ENCODE data around the gene ERCC4. TPM values are rescaled to one million over a fixed set of nuclear protein-coding genes. Genes with fewer than 3 reads are reported as not detected.

Gene ERCC4
- polyA plus RNA-seq, 2 donors: 1.0 to 1.1 TPM

GRCh38 chr16:13953501-13953900, 33.5 kb downstream of the ERCC4 start:
- H3K4me1 ChIP-seq (ENCODE audit: control insufficient read depth in 2 of 2, insufficient read depth in 2 of 2, low read length in 1 of 2): peaks cover 0 to 3% of the 10 kb centered on the region in 2 donors

DNA sequence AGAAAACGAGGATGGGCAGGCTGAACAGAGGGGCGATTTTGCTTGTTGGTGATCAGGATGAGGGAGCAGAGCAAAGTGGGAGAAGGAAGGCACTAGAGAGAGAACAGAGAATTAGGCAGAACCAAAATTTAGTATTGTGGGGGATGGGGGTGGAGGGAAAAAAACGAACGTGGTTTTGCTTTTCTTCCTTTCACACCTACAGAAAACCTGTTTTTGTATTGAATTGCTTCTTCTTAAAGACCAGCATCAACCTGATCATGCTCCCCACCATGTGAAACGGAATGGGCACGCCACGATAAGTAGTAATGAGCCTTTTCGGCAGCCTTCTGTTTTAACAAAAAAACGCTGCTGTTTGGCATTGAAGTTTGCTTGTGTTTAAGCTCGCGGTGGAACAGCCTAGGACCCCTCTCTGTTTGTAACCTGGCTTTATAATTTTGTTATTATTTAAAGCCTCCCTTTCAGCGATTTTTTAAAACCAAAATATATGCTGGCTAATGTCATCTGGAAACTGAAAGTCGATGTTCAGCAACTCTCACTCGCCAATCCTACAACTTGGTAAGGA, 36.8 kb downstream of the ERCC4 start:
- Histone ChIP-seq H3K9me3 (ENCODE audit: control insufficient read depth in 2 of 2, insufficient read depth in 1 of 2, low read depth in 1 of 2, low read length in 1 of 2) (no peaks in the 10 kb centered on the region), H3K4me3 (ENCODE audit: low read depth in 1 of 2, low read length in 2 of 2) (peak overlapping the region in 1 of 2 donors; percentile 25), H3K4me1 (ENCODE audit: control insufficient read depth in 2 of 2, insufficient read depth in 2 of 2, low read length in 1 of 2) (peaks cover 0 to 6% of the 10 kb centered on the region in 2 donors), H3K27me3 (ENCODE audit: control insufficient read depth in 1 of 2, insufficient read depth in 2 of 2, low read length in 2 of 2) (no peaks in the 10 kb centered on the region), H3K36me3 (ENCODE audit: control insufficient read depth in 2 of 2, insufficient read depth in 2 of 2, low read length in 1 of 2) (no peaks in the 10 kb centered on the region), H3K27ac (ENCODE audit: low read depth in 2 of 2, low read length in 1 of 2) (peak overlapping the region; percentile 63 to 90)
- 25 to 41% methylated on average over 14 of the region's 14 CpGs for WGBS, 2 donors

More at GRCh38 chr16:13953501-13953900, 33.5 kb downstream of the ERCC4 start:
- Histone ChIP-seq H3K4me3 (ENCODE audit: low read depth in 1 of 2, low read length in 2 of 2) (no peak overlapping the region), H3K36me3 (ENCODE audit: control insufficient read depth in 2 of 2, insufficient read depth in 2 of 2, low read length in 1 of 2) (no peaks in the 10 kb centered on the region), H3K27ac (ENCODE audit: low read depth in 2 of 2, low read length in 1 of 2) (no peak overlapping the region), H3K9me3 (ENCODE audit: control insufficient read depth in 2 of 2, insufficient read depth in 1 of 2, low read depth in 1 of 2, low read length in 1 of 2) (no peaks in the 10 kb centered on the region), H3K27me3 (ENCODE audit: control insufficient read depth in 1 of 2, insufficient read depth in 2 of 2, low read length in 2 of 2) (no peaks in the 10 kb centered on the region)
- 68 to 89% methylated on average over 2 of the region's 2 CpGs for WGBS, 2 donors

DNA sequence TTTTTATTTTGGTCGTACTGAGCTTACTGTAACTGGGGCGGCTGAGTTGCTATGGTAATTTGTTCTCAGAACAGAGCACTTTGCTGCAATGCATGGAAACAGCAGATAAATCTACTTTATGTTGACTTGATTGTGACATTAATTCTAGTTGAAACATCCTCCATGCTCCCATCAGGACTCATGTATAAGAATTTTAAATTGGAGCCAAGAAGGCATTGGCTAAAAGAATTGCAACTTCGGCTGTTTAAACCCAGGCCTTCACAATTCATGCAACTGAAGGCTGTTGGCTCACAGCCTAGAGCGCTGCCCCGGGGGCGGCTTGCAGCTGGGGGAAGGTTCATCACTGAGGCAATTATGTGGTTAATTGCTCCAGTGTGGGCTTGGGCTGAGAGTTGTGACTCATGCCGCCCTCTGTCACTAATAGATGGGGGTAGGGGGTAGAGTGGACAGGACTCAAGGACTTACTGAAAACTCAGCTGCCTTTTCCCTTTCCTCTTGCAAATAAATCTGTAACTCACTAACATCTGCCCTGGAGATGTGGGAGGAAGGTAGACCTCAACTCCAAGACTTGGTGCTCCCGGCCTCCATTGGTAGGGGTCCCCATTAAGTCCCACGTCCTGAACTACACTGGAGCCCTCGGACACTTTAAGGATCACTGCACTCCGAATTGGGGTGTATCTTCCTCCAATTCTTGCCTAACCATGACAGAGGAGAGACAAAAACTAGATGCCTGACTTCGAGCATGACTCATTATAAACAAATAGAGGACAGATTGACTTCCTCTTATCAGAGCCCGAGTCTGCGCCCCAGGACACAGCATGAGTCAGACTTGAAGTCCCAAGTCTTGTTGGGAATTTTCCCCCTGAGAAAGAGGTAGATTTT, 37.5 kb downstream of the ERCC4 start:
- WGBS, 2 donors: 8 to 18% methylated on average over 14 of the region's 14 CpGs

GRCh38 chr16:13958474-13958873, 38.5 kb downstream of the ERCC4 start:
- no peak overlapping the region for H3K4me3 ChIP-seq (ENCODE audit: low read depth in 1 of 2, low read length in 2 of 2)
- no peaks in the 10 kb centered on the region for H3K9me3 ChIP-seq (ENCODE audit: control insufficient read depth in 2 of 2, insufficient read depth in 1 of 2, low read depth in 1 of 2, low read length in 1 of 2)
- H3K36me3 ChIP-seq (ENCODE audit: control insufficient read depth in 2 of 2, insufficient read depth in 2 of 2, low read length in 1 of 2): no peaks in the 10 kb centered on the region
- no peaks in the 10 kb centered on the region for H3K27me3 ChIP-seq (ENCODE audit: control insufficient read depth in 1 of 2, insufficient read depth in 2 of 2, low read length in 2 of 2)
- H3K4me1 ChIP-seq (ENCODE audit: control insufficient read depth in 2 of 2, insufficient read depth in 2 of 2, low read length in 1 of 2): peaks cover 0 to 6% of the 10 kb centered on the region in 2 donors
- peak overlapping the region in 1 of 2 donors; percentile 24 for H3K27ac ChIP-seq (ENCODE audit: low read depth in 2 of 2, low read length in 1 of 2)
- 88 to 91% methylated on average over 4 of the region's 4 CpGs for WGBS, 2 donors

More for the DNA sequence above, 37.5 kb downstream of the ERCC4 start:
- H3K4me1 ChIP-seq (ENCODE audit: control insufficient read depth in 2 of 2, insufficient read depth in 2 of 2, low read length in 1 of 2): peaks cover 0 to 6% of the 10 kb centered on the region in 2 donors
- no peaks in the 10 kb centered on the region for H3K27me3 ChIP-seq (ENCODE audit: control insufficient read depth in 1 of 2, insufficient read depth in 2 of 2, low read length in 2 of 2)
- H3K27ac ChIP-seq (ENCODE audit: low read depth in 2 of 2, low read length in 1 of 2): peak overlapping the region; percentile 90 to 92
- peak overlapping the region; percentile 7 to 25 for H3K4me3 ChIP-seq (ENCODE audit: low read depth in 1 of 2, low read length in 2 of 2)
- no peaks in the 10 kb centered on the region for H3K9me3 ChIP-seq (ENCODE audit: control insufficient read depth in 2 of 2, insufficient read depth in 1 of 2, low read depth in 1 of 2, low read length in 1 of 2)
- H3K36me3 ChIP-seq (ENCODE audit: control insufficient read depth in 2 of 2, insufficient read depth in 2 of 2, low read length in 1 of 2): no peaks in the 10 kb centered on the region

DNA sequence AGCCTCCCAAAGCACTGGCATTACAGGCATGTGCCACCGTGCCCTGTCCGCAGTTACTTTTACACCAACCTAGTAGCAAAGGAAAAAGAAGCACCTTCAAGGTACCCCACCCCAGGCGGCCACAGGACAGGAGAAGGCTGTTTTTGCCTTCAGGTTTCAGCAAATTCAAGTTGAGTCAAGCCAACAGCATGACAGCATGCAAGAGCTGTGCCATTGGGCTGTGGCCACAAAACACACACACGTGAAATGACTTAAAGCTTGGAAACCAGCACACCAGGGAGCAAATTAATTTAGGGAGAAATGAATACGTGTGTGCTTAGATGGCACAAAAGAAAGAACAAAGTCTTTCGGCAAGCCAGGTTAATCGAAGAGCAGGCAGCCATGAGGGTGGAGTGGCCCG, 39.7 kb downstream of the ERCC4 start:
- H3K4me1 ChIP-seq (ENCODE audit: control insufficient read depth in 2 of 2, insufficient read depth in 2 of 2, low read length in 1 of 2): peaks cover 0 to 6% of the 10 kb centered on the region in 2 donors
- no peak overlapping the region for H3K4me3 ChIP-seq (ENCODE audit: low read depth in 1 of 2, low read length in 2 of 2)
- 50 to 69% methylated on average over 8 of the region's 8 CpGs for WGBS, 2 donors
- H3K36me3 ChIP-seq (ENCODE audit: control insufficient read depth in 2 of 2, insufficient read depth in 2 of 2, low read length in 1 of 2): no peaks in the 10 kb centered on the region
- H3K9me3 ChIP-seq (ENCODE audit: control insufficient read depth in 2 of 2, insufficient read depth in 1 of 2, low read depth in 1 of 2, low read length in 1 of 2): no peaks in the 10 kb centered on the region
- H3K27me3 ChIP-seq (ENCODE audit: control insufficient read depth in 1 of 2, insufficient read depth in 2 of 2, low read length in 2 of 2): no peaks in the 10 kb centered on the region
- peak overlapping the region; percentile 30 to 75 for H3K27ac ChIP-seq (ENCODE audit: low read depth in 2 of 2, low read length in 1 of 2)

DNA sequence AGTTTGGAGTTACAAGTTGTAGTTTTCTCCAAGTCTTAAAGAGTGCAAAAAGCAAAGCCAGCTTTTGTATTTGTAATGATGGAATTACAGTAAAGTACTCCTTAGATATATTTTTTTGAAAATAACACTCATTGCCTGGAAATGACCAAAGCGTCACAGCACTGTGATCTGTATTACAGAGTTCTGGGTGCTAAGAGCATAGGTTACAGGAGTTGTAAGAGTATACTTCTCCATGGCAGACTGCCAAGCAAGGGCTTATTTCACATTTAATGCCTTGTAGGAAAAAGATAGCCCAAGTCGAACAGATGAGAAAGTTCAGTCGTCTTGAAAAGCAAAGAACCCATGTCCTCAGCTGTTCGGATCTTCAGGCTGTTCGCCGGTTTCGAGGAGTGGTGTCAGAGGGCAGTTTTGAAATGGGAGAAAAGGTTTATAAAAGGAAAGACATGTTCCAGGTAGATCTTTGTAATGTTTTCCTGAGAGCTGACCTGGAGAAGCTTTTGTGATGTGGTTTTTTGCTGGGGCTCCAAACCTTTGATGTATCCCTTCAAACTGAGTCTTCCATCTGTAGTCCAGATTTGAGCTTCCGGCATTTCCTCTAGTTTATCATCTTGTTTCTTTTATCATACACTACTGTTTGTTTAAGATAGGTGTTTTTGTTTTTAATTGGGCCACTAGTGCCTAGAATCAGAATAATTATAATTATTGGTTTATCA, 41.3 kb downstream of the ERCC4 start:
- no peak overlapping the region for H3K27ac ChIP-seq (ENCODE audit: low read depth in 2 of 2, low read length in 1 of 2)
- H3K4me1 ChIP-seq (ENCODE audit: control insufficient read depth in 2 of 2, insufficient read depth in 2 of 2, low read length in 1 of 2): peaks cover 0 to 5% of the 10 kb centered on the region in 2 donors
- no peaks in the 10 kb centered on the region for H3K9me3 ChIP-seq (ENCODE audit: control insufficient read depth in 2 of 2, insufficient read depth in 1 of 2, low read depth in 1 of 2, low read length in 1 of 2)
- 74 to 76% methylated on average over 8 of the region's 8 CpGs for WGBS, 2 donors
- H3K27me3 ChIP-seq (ENCODE audit: control insufficient read depth in 1 of 2, insufficient read depth in 2 of 2, low read length in 2 of 2): no peaks in the 10 kb centered on the region
- H3K36me3 ChIP-seq (ENCODE audit: control insufficient read depth in 2 of 2, insufficient read depth in 2 of 2, low read length in 1 of 2): no peaks in the 10 kb centered on the region
- no peak overlapping the region for H3K4me3 ChIP-seq (ENCODE audit: low read depth in 1 of 2, low read length in 2 of 2)

DNA sequence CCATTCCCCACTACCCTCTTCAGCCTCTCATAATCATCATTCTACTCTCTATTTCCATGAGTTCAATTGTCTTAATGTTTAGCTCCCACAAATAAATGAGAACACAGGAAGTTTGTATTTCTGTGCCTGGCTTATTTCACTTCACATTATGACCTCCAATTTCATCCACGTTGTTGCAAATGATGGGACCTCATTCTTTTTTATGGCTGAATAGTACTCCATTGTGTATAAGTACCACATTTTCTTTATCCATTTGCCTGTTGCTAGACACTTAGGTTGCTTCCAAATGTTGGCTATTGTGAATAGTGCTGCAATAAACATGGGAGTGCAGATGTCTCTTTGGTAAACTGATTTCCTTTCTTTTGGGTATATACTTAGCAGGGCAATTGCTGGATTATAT, 42.3 kb downstream of the ERCC4 start:
- H3K9me3 ChIP-seq (ENCODE audit: control insufficient read depth in 2 of 2, insufficient read depth in 1 of 2, low read depth in 1 of 2, low read length in 1 of 2): no peaks in the 10 kb centered on the region
- H3K4me3 ChIP-seq (ENCODE audit: low read depth in 1 of 2, low read length in 2 of 2): no peak overlapping the region
- H3K27me3 ChIP-seq (ENCODE audit: control insufficient read depth in 1 of 2, insufficient read depth in 2 of 2, low read length in 2 of 2): no peaks in the 10 kb centered on the region
- 84 to 99% methylated on average over 1 of the region's 1 CpG for WGBS, 2 donors
- peaks cover 0 to 2% of the 10 kb centered on the region in 2 donors for H3K4me1 ChIP-seq (ENCODE audit: control insufficient read depth in 2 of 2, insufficient read depth in 2 of 2, low read length in 1 of 2)
- H3K36me3 ChIP-seq (ENCODE audit: control insufficient read depth in 2 of 2, insufficient read depth in 2 of 2, low read length in 1 of 2): no peaks in the 10 kb centered on the region
- no peak overlapping the region for H3K27ac ChIP-seq (ENCODE audit: low read depth in 2 of 2, low read length in 1 of 2)

GRCh38 chr16:13968835-13969234, 48.9 kb downstream of the ERCC4 start:
- H3K9me3 ChIP-seq (ENCODE audit: control insufficient read depth in 2 of 2, insufficient read depth in 1 of 2, low read depth in 1 of 2, low read length in 1 of 2): no peaks in the 10 kb centered on the region
- no peak overlapping the region for H3K27ac ChIP-seq (ENCODE audit: low read depth in 2 of 2, low read length in 1 of 2)
- 77 to 81% methylated on average over 2 of the region's 2 CpGs for WGBS, 2 donors
- H3K4me1 ChIP-seq (ENCODE audit: control insufficient read depth in 2 of 2, insufficient read depth in 2 of 2, low read length in 1 of 2): no peaks in the 10 kb centered on the region
- H3K36me3 ChIP-seq (ENCODE audit: control insufficient read depth in 2 of 2, insufficient read depth in 2 of 2, low read length in 1 of 2): no peaks in the 10 kb centered on the region
- H3K27me3 ChIP-seq (ENCODE audit: control insufficient read depth in 1 of 2, insufficient read depth in 2 of 2, low read length in 2 of 2): no peaks in the 10 kb centered on the region
- no peak overlapping the region for H3K4me3 ChIP-seq (ENCODE audit: low read depth in 1 of 2, low read length in 2 of 2)

- no peaks in the 10 kb centered on the region for H3K9me3 ChIP-seq (ENCODE audit: control insufficient read depth in 2 of 2, insufficient read depth in 1 of 2, low read depth in 1 of 2, low read length in 1 of 2)
- no peak overlapping the region for H3K4me3 ChIP-seq (ENCODE audit: low read depth in 1 of 2, low read length in 2 of 2)
- H3K4me1 ChIP-seq (ENCODE audit: control insufficient read depth in 2 of 2, insufficient read depth in 2 of 2, low read length in 1 of 2): no peaks in the 10 kb centered on the region
- no peaks in the 10 kb centered on the region for H3K36me3 ChIP-seq (ENCODE audit: control insufficient read depth in 2 of 2, insufficient read depth in 2 of 2, low read length in 1 of 2)
- WGBS, 2 donors: 94% methylated on average over 3 of the region's 3 CpGs
- no peak overlapping the region for H3K27ac ChIP-seq (ENCODE audit: low read depth in 2 of 2, low read length in 1 of 2)
- H3K27me3 ChIP-seq (ENCODE audit: control insufficient read depth in 1 of 2, insufficient read depth in 2 of 2, low read length in 2 of 2): no peaks in the 10 kb centered on the region
Observed at GRCh38 chr16:13969711-13970110, 49.8 kb downstream of the ERCC4 start.
